HEK293 (cell line): ENCODE data around the gene CABCOCO1.

Source experiments
- CTCF ChIA-PET: fragments of 350-600 bp; formaldehyde crosslinking; extraction: SDS; loops from one replicate; lab custom pipeline; 2021; ENCODE audit warnings: antibody characterized with exemption; lab: Yijun Ruan, JAX
- POLR2A ChIA-PET: fragments of 300-600 bp; formaldehyde crosslinking; extraction: SDS; loops from one replicate; lab custom pipeline; 2020; ENCODE audit warnings: antibody characterized with exemption, inconsistent platforms; lab: Yijun Ruan, JAX
- H3K27ac ChIP-seq: fragments of 200-500 bp; sonication (Bioruptor generic); 2 replicates; pipeline ENCODE4 v1.5.1; 2014; ENCODE audit warnings: low read depth, low read length, control low read depth, inconsistent platforms; ENCODE audit errors: extremely low read depth
- H3K36me3 ChIP-seq, 2 experiments: fragments of 200-500 bp in 1 of 2; sonication (Bioruptor generic) in 1 of 2; 1 replicate in 1 of 2; 2 replicates in 1 of 2; pipeline ENCODE4 v1.5.1; 2014 to 2017; ENCODE audit warnings: inconsistent platforms in 2 of 2, low read length in 2 of 2; ENCODE audit not compliant: control insufficient read depth in 2 of 2, insufficient read depth in 1 of 2
- H3K4me1 ChIP-seq: fragments of 200-500 bp; sonication (Bioruptor generic); 2 replicates; pipeline ENCODE4 v1.5.1; 2014; ENCODE audit warnings: mild to moderate bottlenecking, low read length, inconsistent platforms; ENCODE audit not compliant: control insufficient read depth, insufficient read depth
- H3K4me3 ChIP-seq: 2 replicates; pipeline ENCODE4 v1.5.1; 2011; ENCODE audit warnings: low read depth, mild to moderate bottlenecking, control low read depth, low read length, moderate library complexity
- H3K9me3 ChIP-seq: fragments of 200-500 bp; sonication (Bioruptor generic); 2 replicates; pipeline ENCODE4 v1.5.1; 2014; ENCODE audit warnings: low read depth, low read length, inconsistent platforms; ENCODE audit not compliant: control insufficient read depth, insufficient read depth
- ATF2 ChIP-seq: fragments of 450-650 bp; formaldehyde crosslinking; IDR thresholded peaks from 2 replicates; pipeline ENCODE4 v1.5.1; 2016; ENCODE audit warnings: missing biosample characterization, missing genetic modification characterization, low read depth
- GLI4 ChIP-seq: fragments of 450-650 bp; formaldehyde crosslinking; IDR thresholded peaks from 2 replicates; pipeline ENCODE4 v1.5.1; 2016; ENCODE audit warnings: missing biosample characterization, missing genetic modification characterization
- HIC1 ChIP-seq: fragments of 450-650 bp; formaldehyde crosslinking; IDR thresholded peaks from 2 replicates; pipeline ENCODE4 v1.5.1; 2016; ENCODE audit warnings: missing biosample characterization, missing genetic modification characterization
- IKZF3 ChIP-seq: fragments of 450-650 bp; IDR thresholded peaks from 2 replicates; pipeline ENCODE4 v1.5.0; 2018; ENCODE audit warnings: missing biosample characterization, mild to moderate bottlenecking, missing genetic modification characterization, moderate library complexity
- INSM2 ChIP-seq: fragments of 450-650 bp; formaldehyde crosslinking; IDR thresholded peaks from 2 replicates; pipeline ENCODE4 v1.5.1; 2016; ENCODE audit warnings: missing biosample characterization, missing genetic modification characterization
- KLF8 ChIP-seq: fragments of 450-650 bp; formaldehyde crosslinking; IDR thresholded peaks from 2 replicates; pipeline ENCODE4 v1.5.1; 2016; ENCODE audit warnings: missing biosample characterization, missing genetic modification characterization
- PRDM2 ChIP-seq: fragments of 450-650 bp; formaldehyde crosslinking; IDR thresholded peaks from 2 replicates; pipeline ENCODE4 v1.5.1; 2016; ENCODE audit warnings: missing biosample characterization, missing genetic modification characterization, borderline replicate concordance
- SP7 ChIP-seq: fragments of 450-650 bp; formaldehyde crosslinking; IDR thresholded peaks from 2 replicates; pipeline ENCODE4 v1.5.1; 2016; ENCODE audit warnings: missing biosample characterization, missing genetic modification characterization
- ZEB2 ChIP-seq: fragments of 450-650 bp; formaldehyde crosslinking; IDR thresholded peaks from 2 replicates; pipeline ENCODE4 v1.5.1; 2016; ENCODE audit warnings: missing biosample characterization, missing genetic modification characterization
- ZNF184 ChIP-seq: fragments of 450-650 bp; IDR thresholded peaks from 2 replicates; pipeline ENCODE4 v1.5.1; 2018; ENCODE audit warnings: missing biosample characterization, mild to moderate bottlenecking, missing genetic modification characterization
- ZNF2 ChIP-seq: fragments of 450-650 bp; formaldehyde crosslinking; IDR thresholded peaks from 2 replicates; pipeline ENCODE4 v1.5.1; 2016; ENCODE audit warnings: missing biosample characterization, missing genetic modification characterization
- ZNF202 ChIP-seq: fragments of 450-650 bp; formaldehyde crosslinking; IDR thresholded peaks from 2 replicates; pipeline ENCODE4 v1.5.1; 2016; ENCODE audit warnings: missing biosample characterization, missing genetic modification characterization, borderline replicate concordance
- ZNF221 ChIP-seq: fragments of 450-650 bp; formaldehyde crosslinking; IDR thresholded peaks from 2 replicates; pipeline ENCODE4 v1.5.1; 2017; ENCODE audit warnings: missing biosample characterization, missing genetic modification characterization, borderline replicate concordance
- ZNF24 ChIP-seq: fragments of 450-650 bp; formaldehyde crosslinking; IDR thresholded peaks from 2 replicates; pipeline ENCODE4 v1.5.1; 2016; ENCODE audit warnings: missing biosample characterization, missing genetic modification characterization
- ZNF324 ChIP-seq: fragments of 450-650 bp; formaldehyde crosslinking; IDR thresholded peaks from 2 replicates; pipeline ENCODE4 v1.5.1; 2016; ENCODE audit warnings: missing biosample characterization, missing genetic modification characterization
- ZNF366 ChIP-seq: fragments of 450-650 bp; formaldehyde crosslinking; conservative IDR thresholded peaks from 2 replicates; pipeline ENCODE4 v1.5.1; 2016; ENCODE audit warnings: missing biosample characterization, missing genetic modification characterization
- ZNF394 ChIP-seq: fragments of 450-650 bp; formaldehyde crosslinking; IDR thresholded peaks from 2 replicates; pipeline ENCODE4 v1.5.1; 2016; ENCODE audit warnings: missing biosample characterization, missing genetic modification characterization, mild to moderate bottlenecking, moderate library complexity, borderline replicate concordance
- ZNF596 ChIP-seq: fragments of 450-650 bp; IDR thresholded peaks from 2 replicates; pipeline ENCODE4 v1.5.0; 2018; ENCODE audit warnings: missing biosample characterization, mild to moderate bottlenecking, missing genetic modification characterization, moderate library complexity
- ZNF629 ChIP-seq: fragments of 450-650 bp; formaldehyde crosslinking; IDR thresholded peaks from 2 replicates; pipeline ENCODE4 v1.5.1; 2017; ENCODE audit warnings: missing biosample characterization, missing genetic modification characterization
- ZNF654 ChIP-seq: fragments of 450-650 bp; formaldehyde crosslinking; IDR thresholded peaks from 2 replicates; pipeline ENCODE4 v1.5.1; 2016; ENCODE audit warnings: low read depth, missing biosample characterization, missing genetic modification characterization

CABCOCO1 gene

GRCh38 chr10:61640856-61641255 lies 21.9 kb upstream of the CABCOCO1 start:
- TF ChIP-seq ZNF24 (tag by site-specific recombination) (no peak), ZNF184 (tag by site-specific recombination) (no peak), ATF2 (tag by site-specific recombination) (no peak), IKZF3 (tag by site-specific recombination) (no peak), ZNF596 (tag by site-specific recombination) (no peak), ZNF324 (no peak), ZNF221 (tag by site-specific recombination) (no peak), ZNF202 (tag by site-specific recombination) (no peak)
- H3K4me3 ChIP-seq, result no peak overlapping the region
- no peak overlapping the region for H3K27ac ChIP-seq
- no peaks in the 10 kb centered on the region for H3K9me3 ChIP-seq
- H3K36me3 ChIP-seq, result no peaks in the 10 kb centered on the region
- CTCF ChIA-PET, result no interaction called here
- POLR2A ChIA-PET, result no interaction called here
- H3K4me1 ChIP-seq, result no peaks in the 10 kb centered on the region

- Histone ChIP-seq H3K4me3 (no peak overlapping the region), H3K4me1 (no peaks in the 10 kb centered on the region), H3K36me3 (no peaks in the 10 kb centered on the region), H3K9me3 (no peaks in the 10 kb centered on the region), H3K27ac (no peak overlapping the region)
- POLR2A ChIA-PET, result no interaction called here
- CTCF ChIA-PET, result interaction anchor here (0.6 kb wide), 1 partner anchor 57 kb away, joined by 3 read pairs; no protein-coding TSS in a partner anchor
- peak; percentile 79 for TF ChIP-seq ZNF629 (tag by site-specific recombination)
- TF ChIP-seq ZNF366 (tag by site-specific recombination), result peak; percentile 47; the same call in 1 of the 2 replicates
- TF ChIP-seq ZNF394, result 0 out of 2 replicates have a peak, but pooled peaks have one; percentile 18
- TF ChIP-seq ZNF654, result 0 out of 2 replicates have a peak, but pooled peaks have one; percentile 5
- TF ChIP-seq PRDM2 (tag by site-specific recombination), result no peak
- TF ChIP-seq ATF2 (tag by site-specific recombination), result peak; percentile 80
- no peak for TF ChIP-seq ZNF2 (tag by site-specific recombination)
- TF ChIP-seq INSM2, result peak; percentile 94
- peak; percentile 42; the same call in 1 of the 2 replicates for TF ChIP-seq SP7 (tag by site-specific recombination)
- TF ChIP-seq HIC1 (tag by site-specific recombination), result peak; percentile 80
- 0 out of 2 replicates have a peak, but pooled peaks have one; percentile 24 for TF ChIP-seq KLF8 (tag by site-specific recombination)
- no peak for TF ChIP-seq GLI4 (tag by site-specific recombination)
- TF ChIP-seq ZEB2, result 0 out of 2 replicates have a peak, but pooled peaks have one; percentile 20
Measured at GRCh38 chr10:61642150-61642571, 20.6 kb upstream of the CABCOCO1 start.
